GM12892 (cell line): ENCODE data around the gene YES1.

Experiments used
- POLR2A ChIP-seq: IDR thresholded peaks from 2 replicates; pipeline ENCODE4 v1.6.1; 2011; ENCODE audit warnings: low read depth, low read length, control low read depth
- POLR2AphosphoS5 ChIP-seq: IDR thresholded peaks from 2 replicates; pipeline ENCODE4 v1.6.1; 2011; ENCODE audit warnings: low read depth, low read length, control low read depth

GRCh38 chr18:820591-821165, 8.6 kb upstream of the YES1 start:
- TF ChIP-seq POLR2A, result no peak
- no peak for TF ChIP-seq POLR2AphosphoS5
